DMS153 treated with DMSO at 0.1 percent for 48 hours (cell line): Measurements from ENCODE around the gene HSD11B1.
A peak's percentile ranks its signal among the peaks of the same experiment; 100 is the strongest.

Experiments used
- DNase-seq: peaks from one replicate; lab custom pipeline; 2025; ENCODE audit not compliant: unreplicated experiment; lab: John Stamatoyannopoulos, UW

The HSD11B1 gene

GRCh38 chr1:209704584-209704983, at the start of gene HSD11B1:
Gene HSD11B1 (plus strand): TSS chr1:209704846. CDS start chr1:209704943, 97 bp downstream.
- DNase-seq, result no peak

GRCh38 chr1:209655411-209656231, 49.0 kb upstream of the HSD11B1 start:
- no peak for DNase-seq

GRCh38 chr1:209657140-209657879, 47.3 kb upstream of the HSD11B1 start:
- DNase-seq, result no peak

- DNase-seq, result no peak
These were observed 46.7 kb upstream of the HSD11B1 start for GRCh38 chr1:209657918-209658317.

GRCh38 chr1:209659909-209660308, 44.7 kb upstream of the HSD11B1 start:
- no peak for DNase-seq

GRCh38 chr1:209661071-209661470, 43.6 kb upstream of the HSD11B1 start:
- DNase-seq, result no peak

- DNase-seq, result no peak
These were observed 41.7 kb upstream of the HSD11B1 start for GRCh38 chr1:209662879-209663327.

GRCh38 chr1:209667103-209667502, 37.5 kb upstream of the HSD11B1 start:
- DNase-seq, result no peak

GRCh38 chr1:209667708-209668107, 36.9 kb upstream of the HSD11B1 start:
- DNase-seq, result no peak

GRCh38 chr1:209670441-209671082, 34.1 kb upstream of the HSD11B1 start:
- no peak for DNase-seq

- no peak for DNase-seq
These were observed 31.7 kb upstream of the HSD11B1 start for GRCh38 chr1:209672705-209673630.

- DNase-seq, result no peak
These were observed 30.8 kb upstream of the HSD11B1 start for GRCh38 chr1:209673631-209674417.

- DNase-seq, result peak; percentile 38
These were observed 29.6 kb upstream of the HSD11B1 start, which contains the start of gene G0S2 for GRCh38 chr1:209674957-209675564. Gene G0S2 (plus strand): TSS chr1:209675412. CDS start chr1:209675685, 273 bp downstream.

- DNase-seq, result no peak
These were observed 29.0 kb upstream of the HSD11B1 start for GRCh38 chr1:209675565-209676154.

- no peak for DNase-seq
These were observed 25.6 kb upstream of the HSD11B1 start for GRCh38 chr1:209678981-209679539.

GRCh38 chr1:209685821-209686220, 18.8 kb upstream of the HSD11B1 start:
- no peak for DNase-seq

- no peak for DNase-seq
These were observed 18.3 kb upstream of the HSD11B1 start for GRCh38 chr1:209686322-209686721.

- DNase-seq, result no peak
These were observed 15.9 kb upstream of the HSD11B1 start for GRCh38 chr1:209688746-209689234.
